ENCODE measurements around the gene SLC5A2. TPM values are rescaled to one million over a fixed set of nuclear protein-coding genes. Genes with fewer than 3 reads are reported as not detected.
A peak's percentile ranks its signal among the peaks of the same experiment; 100 is the strongest.
"Not testable (repeated sequence)": the region's sequence is repeated elsewhere in the genome, so short reads cannot be mapped to it uniquely, and the experiment has no call there.

The SLC5A2 gene
- total RNA-seq, 1 donor from 2014 or later, result not detected

GRCh38 chr16:31513884-31514283 is 31.0 kb downstream of the SLC5A2 start:
- intact Hi-C loops (cut with micrococcal nuclease), result no loop called here
- DNase-seq (no peak), ATAC-seq (no peak)

- intact Hi-C loops (cut with micrococcal nuclease), result no loop called here
- ATAC-seq, result no peak
Observed at GRCh38 chr16:31517800-31518402, 35.0 kb downstream of the SLC5A2 start.

GRCh38 chr16:31519759-31520431 is 37.0 kb downstream of the SLC5A2 start:
- no peak for DNase-seq
- intact Hi-C loops (cut with micrococcal nuclease), result no loop called here
- no peak for ATAC-seq

More at GRCh38 chr16:31517800-31518402, 35.0 kb downstream of the SLC5A2 start:
- DNase-seq, result no peak

GRCh38 chr16:31521368-31521767 is 38.4 kb downstream of the SLC5A2 start:
- no peak for ATAC-seq
- intact Hi-C loops (cut with micrococcal nuclease), result no loop called here

GRCh38 chr16:31522071-31522470 is 39.1 kb downstream of the SLC5A2 start:
- DNase-seq (no peak), ATAC-seq (no peak)
- intact Hi-C loops (cut with micrococcal nuclease), result no loop called here

More at GRCh38 chr16:31521368-31521767, 38.4 kb downstream of the SLC5A2 start:
- DNase-seq, result no peak

GRCh38 chr16:31523768-31524167 is 40.8 kb downstream of the SLC5A2 start:
- DNase-seq; intact Hi-C loops (cut with micrococcal nuclease); ATAC-seq: not testable (repeated sequence)

- intact Hi-C loops (cut with micrococcal nuclease), result no loop called here
- no peak for DNase-seq
- no peak for ATAC-seq
Observed at GRCh38 chr16:31525113-31525512, 42.2 kb downstream of the SLC5A2 start.

GRCh38 chr16:31527734-31528274 is 44.9 kb downstream of the SLC5A2 start, which contains the start of gene AHSP:
AHSP (plus strand) TSS chr16:31527900; CDS start chr16:31528140, 240 bp downstream.
- intact Hi-C loops (cut with micrococcal nuclease), result no loop called here
- no peak for ATAC-seq
- DNase-seq, result no peak

GRCh38 chr16:31528523-31529107 is 45.7 kb downstream of the SLC5A2 start:
- no peak for DNase-seq
- ATAC-seq, result no peak
- intact Hi-C loops (cut with micrococcal nuclease), result no loop called here

GRCh38 chr16:31529108-31529936 is 46.4 kb downstream of the SLC5A2 start:
- intact Hi-C loops (cut with micrococcal nuclease), result no loop called here
- DNase-seq, result no peak
- ATAC-seq, result peak; percentile 27

- DNase-seq, result no peak
- intact Hi-C loops (cut with micrococcal nuclease), result no loop called here
- no peak for ATAC-seq
Observed at GRCh38 chr16:31529937-31530312, 47.0 kb downstream of the SLC5A2 start.

- no peak for DNase-seq
- no peak for ATAC-seq
- intact Hi-C loops (cut with micrococcal nuclease), result no loop called here
Observed at GRCh38 chr16:31530405-31530804, 47.5 kb downstream of the SLC5A2 start.

GRCh38 chr16:31531096-31531495 is 48.2 kb downstream of the SLC5A2 start:
- intact Hi-C loops (cut with micrococcal nuclease), result no loop called here
- ATAC-seq (no peak), DNase-seq (no peak)

- ATAC-seq (no peak), DNase-seq (no peak)
- intact Hi-C loops (cut with micrococcal nuclease), result no loop called here
Observed at GRCh38 chr16:31532120-31532519, 49.2 kb downstream of the SLC5A2 start.

GRCh38 chr16:31532896-31533295 is 50.0 kb downstream of the SLC5A2 start:
- ATAC-seq, result no peak
- DNase-seq, result no peak
- intact Hi-C loops (cut with micrococcal nuclease), result no loop called here

- DNase-seq (no peak), ATAC-seq (no peak)
- intact Hi-C loops (cut with micrococcal nuclease), result no loop called here
Observed at GRCh38 chr16:31535737-31536136, 52.8 kb downstream of the SLC5A2 start.

- DNase-seq, result no peak
- no peak for ATAC-seq
- intact Hi-C loops (cut with micrococcal nuclease), result no loop called here
Observed at GRCh38 chr16:31536804-31537361, 54.0 kb downstream of the SLC5A2 start.

GRCh38 chr16:31537362-31538242 is 54.7 kb downstream of the SLC5A2 start:
- ATAC-seq (peak; percentile 73), DNase-seq (peak; percentile 43)
- intact Hi-C loops (cut with micrococcal nuclease), result no loop called here
